H9 (cell line): ENCODE results near the gene RAB11FIP4. TPM values are rescaled to one million over a fixed set of nuclear protein-coding genes. Genes with fewer than 3 reads are reported as not detected.

Experiments used
- DNase-seq: peaks from one replicate; pipeline ENCODE4 v3.0.0-alpha.2; 2017
- H2AFZ ChIP-seq: one replicate; pipeline ENCODE4 v1.6.1; 2013; ENCODE audit warnings: mild to moderate bottlenecking, low read length, control low read depth, moderate library complexity
- H2AK5ac ChIP-seq: 2 replicates; pipeline ENCODE4 v1.6.1; 2013; ENCODE audit warnings: low read length, control low read depth, mixed read lengths; ENCODE audit not compliant: insufficient read length
- H2BK120ac ChIP-seq: one replicate; pipeline ENCODE4 v1.6.1; 2013; ENCODE audit warnings: low read depth, mild to moderate bottlenecking, low read length, control low read depth, inconsistent platforms; ENCODE audit not compliant: poor library complexity, severe bottlenecking
- H2BK12ac ChIP-seq: 2 replicates; pipeline ENCODE4 v1.6.1; 2013; ENCODE audit warnings: low read length, control low read depth, mixed read lengths, low read depth; ENCODE audit not compliant: insufficient read length
- H2BK15ac ChIP-seq: 2 replicates; pipeline ENCODE4 v1.6.1; 2013; ENCODE audit warnings: low read depth, low read length, control low read depth
- H2BK20ac ChIP-seq: one replicate; pipeline ENCODE4 v1.6.1; 2013; ENCODE audit warnings: low read depth, mild to moderate bottlenecking, low read length, control low read depth, inconsistent platforms; ENCODE audit not compliant: poor library complexity, severe bottlenecking
- H2BK5ac ChIP-seq: 2 replicates; pipeline ENCODE4 v1.6.1; 2013; ENCODE audit warnings: low read length, control low read depth, mixed read lengths; ENCODE audit not compliant: insufficient read length
- H3K14ac ChIP-seq: 2 replicates; pipeline ENCODE4 v1.6.1; 2013; ENCODE audit warnings: low read length, control low read depth; ENCODE audit not compliant: insufficient read depth
- H3K18ac ChIP-seq: 2 replicates; pipeline ENCODE4 v1.6.1; 2013; ENCODE audit warnings: low read depth, mild to moderate bottlenecking, mixed read lengths, low read length, control low read depth; ENCODE audit not compliant: insufficient read length
- H3K23ac ChIP-seq: 2 replicates; pipeline ENCODE4 v1.6.1; 2013; ENCODE audit warnings: low read length, control low read depth, mixed read lengths, low read depth; ENCODE audit not compliant: insufficient read length
- H3K23me2 ChIP-seq: 2 replicates; pipeline ENCODE4 v1.6.1; 2013; ENCODE audit warnings: low read depth, mild to moderate bottlenecking, mixed read lengths, low read length, control low read depth; ENCODE audit not compliant: insufficient read length, poor library complexity, severe bottlenecking
- H3K27ac ChIP-seq: 2 replicates; pipeline ENCODE4 v1.5.1; 2013; ENCODE audit warnings: low read length, control low read depth, mixed read lengths, low read depth; ENCODE audit not compliant: insufficient read length
- H3K27me3 ChIP-seq: 2 replicates; pipeline ENCODE4 v1.6.1; 2013; ENCODE audit warnings: low read length, control low read depth, inconsistent platforms; ENCODE audit not compliant: insufficient read depth
- H3K4ac ChIP-seq: 2 replicates; pipeline ENCODE4 v1.6.1; 2013; ENCODE audit warnings: low read depth, mild to moderate bottlenecking, control low read depth, inconsistent platforms, low read length, moderate library complexity
- H3K4me1 ChIP-seq: 2 replicates; pipeline ENCODE4 v1.6.1; 2013; ENCODE audit warnings: low read length, control low read depth, inconsistent platforms; ENCODE audit not compliant: insufficient read depth
- H3K4me2 ChIP-seq: 2 replicates; pipeline ENCODE4 v1.6.1; 2013; ENCODE audit warnings: low read length, control low read depth, mixed read lengths; ENCODE audit not compliant: insufficient read length, insufficient read depth
- H3K56ac ChIP-seq: 2 replicates; pipeline ENCODE4 v1.6.1; 2013; ENCODE audit warnings: low read depth, mild to moderate bottlenecking, mixed read lengths, low read length, control low read depth; ENCODE audit not compliant: insufficient read length
- H3K79me1 ChIP-seq: 2 replicates; pipeline ENCODE4 v1.6.1; 2013; ENCODE audit warnings: low read depth, mild to moderate bottlenecking, moderate library complexity, low read length, control low read depth, inconsistent platforms; ENCODE audit not compliant: insufficient read depth, poor library complexity, severe bottlenecking
- H3K79me2 ChIP-seq: 2 replicates; pipeline ENCODE4 v1.6.1; 2013; ENCODE audit warnings: low read length, control low read depth, inconsistent platforms; ENCODE audit not compliant: insufficient read depth
- H3K9ac ChIP-seq: 2 replicates; pipeline ENCODE4 v1.6.1; 2013; ENCODE audit warnings: low read length, control low read depth, mixed read lengths; ENCODE audit not compliant: insufficient read length; ENCODE audit errors: extremely low read depth
- H3K9me3 ChIP-seq: one replicate; pipeline ENCODE4 v1.6.1; 2013; ENCODE audit warnings: low read depth, low read length, inconsistent platforms; ENCODE audit not compliant: control insufficient read depth
- H3T11ph ChIP-seq: one replicate; pipeline ENCODE4 v1.6.1; 2013; ENCODE audit warnings: mild to moderate bottlenecking, low read length, control low read depth, inconsistent platforms
- H4K20me1 ChIP-seq: one replicate; pipeline ENCODE4 v1.6.1; 2013; ENCODE audit not compliant: control insufficient read depth, insufficient read length, insufficient read depth
- H4K5ac ChIP-seq: 2 replicates; pipeline ENCODE4 v1.6.1; 2013; ENCODE audit warnings: low read depth, mild to moderate bottlenecking, mixed read lengths, low read length, control low read depth; ENCODE audit not compliant: insufficient read length
- H4K8ac ChIP-seq: replicated peaks from 2 replicates; pipeline ENCODE4 v1.6.1; 2013; ENCODE audit warnings: low read length, control low read depth, mixed read lengths, low read depth; ENCODE audit not compliant: insufficient read length
- H4K91ac ChIP-seq: 2 replicates; pipeline ENCODE4 v1.6.1; 2013; ENCODE audit warnings: low read depth, mild to moderate bottlenecking, moderate library complexity, mixed read lengths, low read length, control low read depth; ENCODE audit not compliant: insufficient read length
- H3K27ac Mint-ChIP-seq, 3 experiments: 2 replicates in 2 of 3; 3 replicates in 1 of 3; pipeline ENCODE4 v1.8.0; 2020 to 2021; ENCODE audit warnings: mixed read lengths in 3 of 3, mild to moderate bottlenecking in 1 of 3, moderate library complexity in 1 of 3
- H3K27me3 Mint-ChIP-seq: 2 replicates; pipeline ENCODE4 v1.8.0; 2021; ENCODE audit warnings: low read depth, mild to moderate bottlenecking, moderate library complexity, mixed read lengths
- H3K36me3 Mint-ChIP-seq, 3 experiments: 2 replicates in 2 of 3; 3 replicates in 1 of 3; pipeline ENCODE4 v1.8.0; 2020 to 2021; ENCODE audit warnings: low read depth in 3 of 3, mixed read lengths in 3 of 3; ENCODE audit not compliant: insufficient read depth in 1 of 3
- H3K4me1 Mint-ChIP-seq, 2 experiments: 2 replicates each; pipeline ENCODE4 v1.8.0; 2020; ENCODE audit warnings: mixed read lengths in 2 of 2
- H3K4me3 Mint-ChIP-seq, 2 experiments: 2 replicates in 1 of 2; 3 replicates in 1 of 2; pipeline ENCODE4 v1.8.0; 2020 to 2021; ENCODE audit warnings: mild to moderate bottlenecking in 2 of 2, mixed read lengths in 2 of 2, moderate library complexity in 1 of 2
- H3K9me3 Mint-ChIP-seq, 2 experiments: 2 replicates in 1 of 2; 3 replicates in 1 of 2; pipeline ENCODE4 v1.8.0; 2020; ENCODE audit warnings: mild to moderate bottlenecking in 2 of 2, mixed read lengths in 2 of 2, moderate library complexity in 1 of 2
- CTCF ChIP-seq: fragments of 200-600 bp; sonication (generic); conservative IDR thresholded peaks from 3 replicates; pipeline ENCODE4 v1.8.0; 2021; ENCODE audit warnings: antibody characterized with exemption, mild to moderate bottlenecking
- WGBS: extraction: QIAGEN DNeasy Blood & Tissue Kit; methylation state at CpG from one replicate; pipeline ENCODE4 v1.1.7; 2013; ENCODE audit warnings: missing lambda C conversion rate, low lambda C conversion rate, mixed read lengths; ENCODE audit not compliant: insufficient read length; ENCODE audit errors: extremely low coverage; 5-methylcytosine and 5-hydroxymethylcytosine counted together
- total RNA-seq: library from RNA; stranded (reverse); gene quantifications from 2 replicates; pipeline ENCODE4 v1.2.1, GENCODE V29; 2021

Gene RAB11FIP4
- total RNA-seq, 1 experiment from 2014 or later, result 25.7 TPM

- Mint-ChIP-seq H3K4me3 (no peak overlapping the region), H3K36me3 (peaks cover 0 to 1% (median 0%) of the 10 kb centered on the region in 3 experiments; a peak in 2 of 7 replicates), H3K27me3 (peaks cover 42% of the 10 kb centered on the region), H3K27ac (no peak overlapping the region), H3K4me1 (peaks cover 18% of the 10 kb centered on the region in 2 experiments), H3K9me3 (no peaks in the 10 kb centered on the region)
- Histone ChIP-seq H3T11ph (no peak overlapping the region), H2BK120ac (no peak overlapping the region), H3K4me2 (no peak overlapping the region), H3K27ac (no peak overlapping the region), H3K14ac (no peak overlapping the region), H3K56ac (no peak overlapping the region), H2BK20ac (no peak overlapping the region), H3K79me1 (no peaks in the 10 kb centered on the region), H3K9ac (no peak overlapping the region), H4K8ac (no peak overlapping the region), H4K91ac (no peak overlapping the region), H3K23me2 (peaks cover 13% of the 10 kb centered on the region), H2AK5ac (no peak overlapping the region), H4K20me1 (peaks cover 3% of the 10 kb centered on the region), H3K4me1 (peaks cover 3% of the 10 kb centered on the region; the same call in 1 of the 2 replicates), H2AFZ (no peak overlapping the region), H4K5ac (no peak overlapping the region), H2BK12ac (no peak overlapping the region), H2BK5ac (no peak overlapping the region), H3K79me2 (no peaks in the 10 kb centered on the region), H3K27me3 (no peaks in the 10 kb centered on the region; the same call in 1 of the 2 replicates), H3K18ac (no peak overlapping the region), H3K4ac (no peak overlapping the region), H2BK15ac (no peak overlapping the region), H3K9me3 (no peaks in the 10 kb centered on the region), H3K23ac (no peak overlapping the region)
- DNase-seq, result no peak
- no peak for TF ChIP-seq CTCF
- WGBS, result no CpG with 5 or more reads among the region's 2 CpGs
Observed at GRCh38 chr17:31388351-31388750, 3.1 kb upstream of the RAB11FIP4 start.
